NCI-H510A (cell line): ENCODE results near the gene SPON1.

Experiments
- DNase-seq: peaks from one replicate; lab custom pipeline; 2025; lab: John Stamatoyannopoulos, UW

Gene SPON1

DNA sequence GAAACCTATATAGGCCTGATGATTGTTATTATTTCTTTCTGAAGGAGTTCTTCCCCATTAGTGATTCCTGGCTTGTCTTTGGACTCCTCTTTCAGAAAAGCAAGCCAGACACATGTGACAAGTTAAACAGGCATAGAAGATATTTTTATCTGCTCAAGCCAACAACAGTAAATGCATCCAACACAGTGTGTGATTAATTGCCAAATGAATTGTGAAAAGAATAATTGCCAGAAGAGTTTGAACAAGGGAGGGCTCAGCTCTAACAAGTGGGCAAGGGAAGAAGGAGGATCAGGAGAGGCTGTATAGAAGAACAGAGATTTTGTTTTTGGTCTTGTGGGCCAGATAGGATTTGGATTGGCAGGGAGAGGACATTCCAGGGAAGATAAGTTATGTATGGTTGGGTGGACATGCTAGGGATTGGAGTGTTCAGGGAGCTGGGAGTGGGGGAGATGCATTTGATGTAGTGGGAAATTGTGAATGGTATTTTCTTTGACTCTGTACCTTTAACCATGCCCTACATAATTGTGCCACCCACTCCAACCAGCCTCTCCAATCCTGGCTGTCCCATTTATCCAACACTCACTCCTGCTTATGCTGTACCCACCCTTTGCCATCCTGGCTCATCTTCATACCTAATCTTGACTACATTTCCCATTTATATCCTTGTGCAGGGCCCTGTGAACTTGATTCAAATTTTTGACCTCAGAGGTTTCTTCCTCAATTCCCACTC lies 223.7 kb downstream of the SPON1 start:
- no peak for DNase-seq

DNA sequence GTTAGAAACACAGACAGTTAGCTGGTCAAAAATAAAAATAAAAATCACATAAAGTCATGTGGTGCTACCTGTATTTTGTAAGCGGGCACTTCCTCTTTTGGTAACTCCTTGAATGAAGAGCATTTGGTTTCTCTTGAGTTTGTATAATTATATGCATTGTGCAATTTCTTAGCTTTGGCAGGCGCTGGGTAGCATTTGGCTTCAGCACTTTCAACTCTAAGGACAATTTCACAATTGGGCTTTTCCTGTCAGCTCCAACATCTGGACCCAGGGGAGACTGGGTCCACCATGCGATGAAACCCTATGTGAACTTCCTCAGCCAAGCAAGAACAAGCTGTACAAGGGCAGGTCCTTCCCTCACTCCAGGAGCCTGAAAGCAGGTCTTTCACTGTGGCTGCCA lies 227.4 kb downstream of the SPON1 start:
- no peak for DNase-seq

DNA sequence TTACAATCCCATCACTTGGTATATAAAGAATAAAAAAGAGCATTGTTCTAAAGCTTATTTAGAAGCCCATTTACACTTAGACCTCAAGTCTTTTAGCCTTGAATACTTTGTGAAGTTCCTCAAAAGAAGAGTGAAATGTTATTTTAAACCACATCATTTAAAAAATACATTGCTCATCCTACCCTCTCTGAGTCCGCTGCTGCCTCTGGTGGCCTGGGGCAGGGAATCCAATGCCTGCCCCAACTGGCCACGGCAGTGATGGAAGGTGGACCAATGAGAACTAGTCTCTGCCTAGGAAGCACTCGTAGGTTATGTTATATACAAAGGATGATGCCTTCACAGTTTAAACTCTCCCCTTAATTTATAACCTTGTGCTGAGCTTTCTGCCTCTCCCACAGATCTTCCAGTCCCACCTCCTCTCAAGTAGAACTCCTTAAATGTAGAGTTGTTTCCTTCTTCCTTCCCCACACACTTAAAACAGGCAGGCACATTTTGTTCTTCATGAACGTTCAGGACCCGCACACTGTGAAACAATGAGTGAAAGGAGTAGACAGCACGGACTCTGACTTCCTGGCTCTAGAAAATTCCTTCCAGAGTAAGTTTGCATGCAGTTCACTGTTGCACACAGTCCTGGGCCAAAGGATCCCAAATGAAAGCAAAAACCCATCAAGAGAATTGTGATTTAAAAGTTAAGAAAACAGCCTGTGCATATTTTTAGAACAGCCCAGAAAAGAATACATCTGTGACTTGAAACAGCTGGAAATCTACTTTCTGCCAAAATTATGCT lies 228.7 kb downstream of the SPON1 start:
- DNase-seq: no peak

DNA sequence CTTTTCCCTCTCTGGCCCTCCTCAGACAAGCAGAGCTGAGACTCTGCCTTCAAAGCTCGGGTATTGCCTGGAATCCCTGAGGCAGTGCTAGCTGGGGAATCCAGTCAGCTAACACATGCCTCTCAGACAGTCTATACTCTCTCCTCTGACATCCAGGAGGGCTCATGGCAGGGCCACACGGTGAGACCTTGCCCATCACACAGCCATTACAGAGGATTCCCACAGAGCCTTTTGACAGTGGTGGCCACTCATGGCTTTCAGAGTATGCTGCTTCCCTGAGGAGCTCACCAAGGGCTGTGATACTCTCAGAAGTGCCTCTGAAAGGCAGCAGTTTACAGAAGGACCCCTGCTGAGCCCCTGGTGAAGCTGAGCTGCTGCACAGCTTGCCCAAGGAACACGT lies 231.1 kb downstream of the SPON1 start:
- no peak for DNase-seq

DNA sequence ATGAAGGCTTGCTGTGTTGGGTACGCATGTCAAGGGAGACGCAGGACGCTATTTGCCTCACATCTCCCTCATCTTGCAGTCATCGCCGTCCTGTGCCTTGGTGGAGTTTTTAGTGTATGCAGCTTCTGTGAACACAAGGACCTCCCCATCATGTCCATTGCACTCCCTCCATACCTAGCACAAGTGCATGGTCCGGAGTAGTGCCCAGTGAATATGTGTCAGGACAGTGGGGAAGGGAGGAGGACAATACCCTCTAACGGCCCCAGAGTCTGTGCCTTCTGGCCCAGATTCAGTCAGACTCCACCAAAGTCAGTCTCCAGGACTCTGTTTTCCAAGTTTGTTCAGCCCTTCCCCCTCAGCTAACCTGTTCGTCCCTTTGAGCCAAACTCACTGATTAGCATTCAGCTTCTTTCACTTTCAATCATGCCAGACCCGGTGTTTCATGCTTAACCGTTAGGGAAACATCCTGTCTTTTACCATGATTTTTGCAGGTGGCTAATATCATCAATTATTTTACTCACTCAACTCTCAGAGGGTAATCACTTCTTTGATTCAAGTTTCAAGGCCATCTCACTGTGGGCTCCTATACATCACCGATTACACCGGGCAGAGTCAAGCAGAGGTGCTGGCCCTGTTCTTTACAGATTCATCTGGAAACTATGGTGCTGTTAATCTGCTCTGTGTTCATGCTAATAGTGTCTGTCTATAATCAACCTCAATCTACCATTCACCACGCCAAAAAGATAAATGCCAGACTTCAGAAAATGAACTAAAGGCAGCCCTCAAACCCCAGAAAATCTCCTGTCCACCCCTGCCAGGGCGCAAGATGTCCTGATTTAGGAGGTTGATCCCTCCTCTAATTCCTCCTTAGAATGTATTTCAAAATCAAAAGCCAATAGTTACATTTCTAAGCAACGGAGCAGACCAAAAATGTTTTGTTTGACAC lies 240.0 kb downstream of the SPON1 start:
- DNase-seq: no peak

DNA sequence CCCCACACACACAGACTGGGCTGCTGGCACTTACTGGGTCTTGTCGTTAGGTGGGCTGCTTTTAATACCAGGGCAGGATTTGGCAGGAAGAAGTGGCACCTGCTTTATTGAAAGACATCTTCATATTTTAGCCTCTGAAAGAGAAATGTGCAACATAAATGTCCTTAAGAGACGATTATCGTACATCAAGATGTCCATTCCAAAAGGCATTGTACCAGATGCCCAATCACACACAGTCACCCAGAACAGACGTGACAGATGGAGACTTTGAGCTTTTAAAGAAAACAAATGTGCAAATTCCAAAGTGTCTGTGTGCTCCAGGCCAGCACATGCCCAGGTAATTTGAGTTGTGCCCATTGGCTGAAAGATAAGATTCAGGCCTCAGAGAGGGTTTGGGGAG lies 240.8 kb downstream of the SPON1 start:
- DNase-seq: no peak

DNA sequence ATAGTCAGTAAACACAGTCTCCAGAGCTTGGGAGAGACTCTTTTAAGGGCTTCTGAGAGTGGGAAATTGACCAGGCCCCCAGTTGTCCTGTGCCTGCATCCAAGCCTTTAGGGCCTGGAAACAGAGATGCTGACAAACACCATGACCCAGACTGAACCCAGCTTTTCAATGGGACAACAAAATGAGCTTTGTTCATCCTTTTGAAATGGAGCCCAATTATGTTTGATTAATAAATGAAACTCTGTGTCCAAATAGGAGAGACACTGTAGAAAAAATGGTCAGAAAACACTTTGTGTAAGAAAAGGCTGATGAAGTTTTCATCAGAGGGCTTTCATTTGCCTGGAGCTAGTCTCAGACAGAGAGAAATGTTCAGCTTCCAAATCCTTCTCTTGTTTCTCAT lies 250.5 kb downstream of the SPON1 start:
- no peak for DNase-seq

DNA sequence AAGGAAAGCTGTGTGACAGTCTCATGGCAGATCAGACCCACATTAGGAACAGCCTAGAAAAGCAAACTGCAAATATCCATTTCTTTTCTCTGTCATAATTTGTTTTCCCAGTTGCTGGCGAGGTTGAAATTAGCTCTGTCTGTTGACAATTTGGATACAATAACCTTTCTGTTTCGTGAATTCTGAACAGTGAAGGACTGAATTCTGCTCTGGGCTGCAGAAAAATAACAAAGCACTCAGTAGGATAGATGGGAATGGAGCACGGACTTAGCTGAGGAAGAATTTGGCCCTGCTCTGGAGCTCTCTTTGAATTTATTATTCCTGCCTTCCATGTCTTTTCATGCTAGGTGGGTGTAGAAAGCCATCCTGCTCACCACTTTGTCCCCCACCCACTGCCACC lies 256.2 kb downstream of the SPON1 start:
- DNase-seq: no peak

DNA sequence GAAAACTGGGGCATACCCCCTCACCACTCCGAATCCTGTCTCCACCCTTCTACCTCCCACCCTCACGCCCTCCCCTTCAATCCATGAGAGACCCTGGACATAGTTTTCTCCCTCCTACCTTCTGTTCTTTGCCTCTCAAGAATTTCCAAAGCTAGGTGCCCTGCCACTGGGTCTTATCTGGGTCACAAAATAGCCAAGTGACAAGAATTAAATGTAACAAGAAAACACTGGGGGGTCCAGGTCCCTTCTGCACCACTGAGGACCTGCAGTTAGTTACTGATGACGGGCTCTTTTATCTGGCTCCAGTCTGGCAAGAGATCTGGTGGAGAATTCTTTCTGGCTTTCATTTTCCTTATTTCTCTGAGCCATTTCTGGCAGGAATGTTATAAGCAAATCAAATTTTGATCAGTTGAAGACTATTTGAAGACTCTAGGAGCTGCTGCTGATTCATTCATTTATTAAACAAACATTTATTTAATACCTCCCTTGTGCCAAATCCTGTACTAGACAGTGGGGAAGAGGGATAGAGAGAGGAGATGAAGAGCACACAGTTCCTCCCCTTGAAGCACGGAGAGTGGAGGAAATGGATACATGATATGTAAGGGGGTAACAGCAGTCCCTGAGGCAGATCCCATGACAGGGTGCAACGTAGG lies 261.2 kb downstream of the SPON1 start:
- DNase-seq: no peak

DNA sequence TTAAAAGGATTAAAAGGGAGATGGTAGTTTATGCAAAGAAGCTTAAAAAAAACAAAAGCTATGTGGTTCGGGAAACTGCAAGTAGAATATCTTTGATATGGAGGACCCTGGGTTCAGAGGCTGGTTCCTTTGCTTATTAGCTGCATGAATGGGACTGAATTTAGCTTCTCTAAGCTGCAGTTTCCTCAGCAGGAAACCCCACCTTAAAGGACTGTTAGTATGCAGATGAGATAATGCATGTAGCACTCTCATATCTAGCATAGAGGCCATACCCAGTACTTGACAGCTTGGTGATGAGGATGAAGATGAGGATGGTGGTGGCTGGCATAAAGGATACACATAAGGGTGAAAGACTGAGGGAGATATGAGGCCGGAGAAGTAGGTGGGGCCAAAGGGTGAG lies 261.9 kb downstream of the SPON1 start:
- no peak for DNase-seq

DNA sequence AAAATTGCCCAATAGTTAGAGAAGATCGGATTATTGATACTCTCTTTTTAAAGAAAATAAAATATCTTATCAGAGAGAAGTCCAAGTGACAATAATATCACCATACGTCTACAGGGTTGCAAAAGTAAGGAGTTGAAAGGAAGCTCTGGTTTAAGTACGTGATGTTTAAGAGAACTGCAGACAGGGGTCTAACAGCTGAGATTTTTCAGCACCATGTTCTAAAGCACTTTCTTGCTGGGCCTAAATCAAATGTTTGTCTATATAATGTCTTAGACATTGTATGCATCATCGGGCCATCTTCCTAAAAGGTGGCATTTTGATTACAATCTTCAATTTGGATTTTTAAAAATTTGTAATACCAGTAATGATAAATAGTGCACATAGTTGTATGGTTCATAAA lies 263.1 kb downstream of the SPON1 start:
- DNase-seq: no peak

DNA sequence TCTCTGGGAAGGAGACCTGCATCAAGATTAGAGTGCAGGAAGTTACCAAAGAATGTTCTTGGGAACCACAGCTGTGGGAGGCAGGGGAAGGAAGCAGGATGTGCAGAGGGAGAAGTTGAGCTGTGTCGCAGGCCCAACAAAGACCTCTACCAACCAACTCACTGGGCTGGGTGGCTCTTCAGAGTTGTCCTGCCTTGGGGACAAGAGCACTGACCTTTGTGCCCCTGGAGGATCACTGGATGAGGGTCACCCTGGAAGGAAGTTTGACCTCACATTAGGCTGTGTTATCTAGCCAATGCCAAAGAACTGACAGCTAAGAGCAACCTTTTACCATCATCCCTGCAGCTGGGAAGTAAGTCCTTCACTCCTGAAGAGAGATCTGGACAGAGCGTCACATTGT lies 265.8 kb downstream of the SPON1 start:
- no peak for DNase-seq

DNA sequence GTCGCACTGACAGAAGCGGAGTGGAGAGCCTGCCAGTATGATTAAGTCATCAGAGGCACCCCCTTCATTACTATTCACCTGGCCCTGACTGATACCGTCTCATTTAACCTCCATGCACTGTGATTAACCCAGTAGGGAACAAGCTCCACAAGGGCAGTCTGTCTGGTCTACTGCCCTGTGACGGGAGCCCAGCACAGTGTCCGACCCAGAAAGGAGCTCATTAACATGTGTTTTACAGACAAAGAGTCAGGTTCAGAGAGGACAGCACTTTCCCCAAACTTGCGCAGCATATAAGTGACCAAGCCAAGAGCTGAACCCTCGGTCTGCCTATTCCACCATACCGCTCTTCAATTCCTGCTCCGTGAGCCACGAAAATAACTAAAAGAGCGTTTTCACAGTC lies 266.9 kb downstream of the SPON1 start:
- DNase-seq: no peak

DNA sequence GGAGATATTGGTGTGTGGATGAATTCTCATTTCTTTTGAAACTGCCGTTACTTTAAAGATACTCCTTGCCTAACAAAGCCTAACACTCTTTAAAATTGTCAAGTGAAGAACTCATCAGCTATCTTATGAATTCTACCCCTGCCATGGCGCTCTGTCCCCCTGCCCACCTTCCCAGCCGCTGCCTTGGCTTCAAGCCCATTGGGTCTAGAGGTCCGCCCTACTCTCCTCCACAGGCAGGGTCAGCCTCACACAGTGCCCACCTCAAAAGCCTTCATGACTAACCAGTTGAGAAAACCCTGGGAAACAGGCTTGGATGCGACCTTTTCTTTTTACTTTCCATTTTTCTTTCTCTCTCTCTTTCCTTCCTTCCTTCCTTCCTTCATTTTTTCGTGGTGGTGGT lies 267.9 kb downstream of the SPON1 start:
- no peak for DNase-seq

DNA sequence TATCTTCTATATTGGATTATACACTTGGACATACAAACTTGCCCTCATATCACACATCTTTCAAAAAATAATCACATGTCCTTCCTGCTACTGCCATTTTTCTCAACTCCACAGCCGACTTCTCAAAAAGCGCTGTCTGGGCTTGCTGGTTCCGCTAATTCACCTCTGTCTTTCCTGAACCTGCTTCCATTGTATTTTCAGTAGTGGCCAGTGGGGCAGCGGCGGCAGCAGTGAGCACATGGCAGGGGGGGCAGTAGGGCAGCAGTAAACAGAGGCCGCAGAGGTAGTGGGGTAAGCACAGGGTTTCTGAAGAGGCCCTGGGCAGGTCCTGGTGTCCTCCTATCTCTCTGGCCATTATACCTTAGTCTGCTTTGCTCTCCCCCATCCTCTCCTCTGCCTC lies 270.1 kb downstream of the SPON1 start:
- no peak for DNase-seq

DNA sequence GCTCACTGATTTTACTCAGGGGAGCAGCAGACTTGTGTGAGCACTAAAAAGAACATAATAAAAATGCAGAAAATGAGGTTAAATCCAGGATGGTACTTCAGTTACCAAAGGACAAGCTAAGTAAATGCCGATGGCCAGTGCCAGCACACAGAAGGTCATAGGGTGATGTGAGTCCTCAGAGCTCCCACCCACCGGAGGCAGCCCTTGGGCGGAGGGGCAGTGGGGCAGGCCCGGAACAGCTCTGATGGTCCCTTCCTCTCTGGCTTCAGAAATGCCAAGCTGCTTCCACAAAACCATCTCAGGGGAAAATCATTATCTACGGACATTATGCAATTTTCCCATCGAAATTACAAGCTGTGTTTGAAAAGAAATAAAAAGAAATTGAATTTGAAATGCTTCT lies 271.9 kb downstream of the SPON1 start:
- no peak for DNase-seq

DNA sequence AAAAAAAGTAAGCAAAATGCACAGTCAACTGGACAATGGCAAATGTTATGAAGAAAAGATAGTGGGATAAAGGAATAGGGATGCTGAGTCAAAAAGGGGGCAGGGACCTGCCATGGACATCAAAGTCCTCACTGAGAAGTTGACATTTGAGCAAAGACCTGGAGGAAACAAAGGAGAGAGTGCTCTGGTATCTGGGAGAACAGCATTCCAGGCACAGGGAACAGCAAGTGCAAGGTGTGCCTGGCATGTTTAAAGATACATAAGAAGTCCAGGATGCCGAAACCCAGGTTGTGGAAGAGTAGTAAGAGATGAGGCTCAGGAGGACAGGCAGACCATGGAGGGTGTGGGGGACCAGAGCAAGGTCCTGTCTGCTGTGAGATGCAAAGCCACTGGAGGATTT lies 273.2 kb downstream of the SPON1 start:
- DNase-seq: no peak

DNA sequence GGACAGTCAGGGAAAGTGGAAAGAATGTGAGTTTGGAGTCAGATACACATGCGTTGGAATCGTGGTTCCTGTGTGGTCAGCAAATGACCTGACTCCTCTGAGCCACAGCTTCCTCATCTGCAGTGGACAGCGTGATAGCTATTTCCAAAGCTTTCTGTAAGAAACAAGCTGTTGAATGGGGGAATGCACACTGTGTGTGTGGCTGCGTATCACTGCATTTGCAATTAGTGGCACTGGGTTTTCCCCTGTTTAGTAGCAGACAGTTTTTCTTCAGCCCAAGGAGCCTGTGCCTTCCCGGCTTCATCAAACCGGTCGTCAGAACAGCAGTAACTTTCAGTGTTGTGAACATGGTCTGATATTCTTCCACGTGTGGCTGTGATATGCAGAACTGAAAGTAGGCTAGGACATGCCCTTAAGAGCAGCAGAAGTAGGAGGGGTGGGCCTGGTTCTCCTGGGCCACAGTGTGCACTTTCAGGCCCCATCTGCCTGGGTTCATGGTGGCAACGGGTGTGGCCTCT lies 275.0 kb downstream of the SPON1 start:
- DNase-seq: no peak

DNA sequence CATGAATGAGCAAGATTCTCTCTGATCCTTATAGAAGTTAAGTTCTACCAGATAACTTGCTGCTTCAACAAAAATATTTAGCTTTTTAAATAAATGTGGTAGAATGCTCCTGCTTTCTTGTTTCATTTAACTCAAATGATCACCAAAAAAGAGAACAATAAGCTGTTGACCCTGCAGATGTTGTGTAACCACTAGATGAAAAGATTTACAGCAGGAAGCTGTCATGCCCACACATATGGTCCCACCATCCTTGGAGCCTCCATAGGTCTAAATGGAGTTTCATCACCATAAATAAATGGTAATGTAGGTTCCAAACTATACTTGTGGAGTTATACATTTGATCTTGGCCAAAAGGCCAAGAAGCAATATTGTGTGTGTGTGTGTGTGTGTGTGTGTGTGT lies 277.7 kb downstream of the SPON1 start:
- no peak for DNase-seq

DNA sequence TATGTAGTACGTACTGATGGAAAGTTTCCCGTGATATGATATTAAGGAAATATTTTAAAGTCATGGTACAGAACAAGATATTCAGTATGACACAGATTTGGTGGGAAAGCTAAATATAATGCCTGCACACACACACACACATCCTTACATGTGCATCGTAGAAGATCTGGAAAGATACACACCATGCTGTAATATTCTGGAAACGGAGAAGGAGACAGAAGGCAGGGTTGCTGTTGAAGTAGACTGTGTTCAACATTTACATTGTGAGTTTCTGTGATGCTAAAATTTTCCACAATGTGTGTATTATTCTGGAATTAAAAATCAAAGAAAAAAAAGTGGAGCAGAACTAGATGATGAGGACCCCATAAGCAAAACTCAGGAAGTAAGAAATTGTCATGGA lies 278.4 kb downstream of the SPON1 start:
- DNase-seq: no peak

DNA sequence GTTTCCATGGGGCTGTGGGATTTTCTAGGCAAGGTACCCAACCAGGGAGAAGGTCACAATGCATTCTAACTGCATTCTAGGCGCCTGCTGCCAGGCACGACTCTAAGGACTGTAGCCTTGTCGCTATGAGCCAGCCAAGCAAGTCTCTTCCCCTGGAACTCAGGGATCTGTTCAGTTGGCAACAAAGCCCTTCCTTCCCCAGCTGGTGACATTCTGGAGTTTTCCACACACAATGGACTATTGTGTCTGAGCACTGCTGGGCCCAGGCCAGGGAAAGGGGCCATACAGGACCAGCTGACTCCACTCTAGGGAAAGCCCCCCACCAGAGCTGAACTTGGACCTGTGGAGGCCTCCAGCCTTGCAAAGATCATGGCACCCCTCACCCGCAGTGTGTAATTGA lies 279.7 kb downstream of the SPON1 start:
- DNase-seq: no peak

DNA sequence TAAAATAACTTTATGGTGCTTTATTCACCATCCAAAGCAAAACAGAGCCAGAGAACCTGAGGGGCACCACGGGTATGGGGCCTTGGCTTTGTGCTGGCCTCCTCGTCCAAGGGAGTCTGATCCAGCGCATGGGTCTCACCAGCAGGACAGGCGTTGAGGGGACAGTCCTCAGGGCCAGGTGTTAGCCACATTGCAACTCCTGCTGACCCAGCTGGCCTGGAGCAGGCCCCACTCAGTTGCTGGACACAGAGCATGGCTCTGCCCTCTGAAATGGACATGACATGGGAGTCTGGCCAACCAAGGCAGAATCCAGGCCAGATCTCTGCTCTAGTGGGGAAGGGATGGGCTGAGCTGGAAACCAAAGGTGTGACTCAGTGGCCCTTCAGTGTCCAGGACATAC lies 280.2 kb downstream of the SPON1 start:
- no peak for DNase-seq
